Choroid plexus epithelial cell (primary cell): ENCODE measurements around the gene ZNF718.

Source experiments
- DNase-seq: peaks from one replicate; pipeline ENCODE4 v3.0.0-alpha.2; 2010; ENCODE audit warnings: low read depth
- H3K4me3 ChIP-seq: 2 replicates; pipeline ENCODE4 v1.5.1; 2011; ENCODE audit warnings: low read depth, mild to moderate bottlenecking, control low read depth, low read length, moderate library complexity
- TF ChIP-seq, protein P1 (sequence below): conservative IDR thresholded peaks from 2 replicates; pipeline ENCODE4 v1.5.1; 2011; ENCODE audit warnings: low read depth, mild to moderate bottlenecking, control low read depth, inconsistent platforms, low read length, moderate library complexity

The ZNF718 gene

DNA sequence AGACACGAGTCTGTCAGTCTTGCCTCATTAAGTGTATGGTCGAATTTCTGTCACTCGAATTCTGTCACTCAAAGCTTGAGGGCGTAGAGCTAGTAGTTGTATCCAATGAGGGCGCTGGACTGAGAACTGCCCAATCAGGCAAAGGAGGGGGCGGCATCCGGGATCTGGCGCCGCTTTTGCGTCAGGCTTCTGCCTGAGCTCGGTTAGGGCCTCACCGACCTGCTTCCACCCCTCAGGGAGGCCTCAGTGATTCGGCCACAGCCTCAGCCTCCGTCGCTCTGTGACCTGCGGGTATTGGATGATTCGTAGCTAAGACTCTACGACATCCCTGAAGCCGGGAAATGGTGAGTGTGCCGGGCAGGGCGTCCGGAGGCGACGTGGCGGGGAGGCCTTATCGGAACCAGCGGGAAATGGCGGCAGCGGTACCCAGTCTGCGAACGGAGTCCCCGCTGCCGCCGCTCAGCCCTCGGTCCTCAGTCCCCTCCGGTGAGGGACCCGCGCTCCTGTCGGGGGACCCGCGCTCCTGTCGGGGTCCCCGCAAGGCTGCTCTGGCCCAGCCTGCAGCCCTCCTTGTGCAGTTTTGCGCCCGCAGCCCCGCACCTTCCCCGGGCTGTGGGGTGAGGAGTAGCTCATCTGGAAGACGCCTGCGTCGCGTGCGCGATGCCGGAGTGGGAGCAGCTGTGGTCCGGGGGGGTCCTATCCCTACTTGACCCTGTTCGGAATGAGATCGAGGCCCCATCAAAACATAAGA is 88.3 kb downstream of the ZNF718 start:
- H3K4me3 ChIP-seq, result peak overlapping the region; percentile 77
- TF ChIP-seq, protein P1, sequence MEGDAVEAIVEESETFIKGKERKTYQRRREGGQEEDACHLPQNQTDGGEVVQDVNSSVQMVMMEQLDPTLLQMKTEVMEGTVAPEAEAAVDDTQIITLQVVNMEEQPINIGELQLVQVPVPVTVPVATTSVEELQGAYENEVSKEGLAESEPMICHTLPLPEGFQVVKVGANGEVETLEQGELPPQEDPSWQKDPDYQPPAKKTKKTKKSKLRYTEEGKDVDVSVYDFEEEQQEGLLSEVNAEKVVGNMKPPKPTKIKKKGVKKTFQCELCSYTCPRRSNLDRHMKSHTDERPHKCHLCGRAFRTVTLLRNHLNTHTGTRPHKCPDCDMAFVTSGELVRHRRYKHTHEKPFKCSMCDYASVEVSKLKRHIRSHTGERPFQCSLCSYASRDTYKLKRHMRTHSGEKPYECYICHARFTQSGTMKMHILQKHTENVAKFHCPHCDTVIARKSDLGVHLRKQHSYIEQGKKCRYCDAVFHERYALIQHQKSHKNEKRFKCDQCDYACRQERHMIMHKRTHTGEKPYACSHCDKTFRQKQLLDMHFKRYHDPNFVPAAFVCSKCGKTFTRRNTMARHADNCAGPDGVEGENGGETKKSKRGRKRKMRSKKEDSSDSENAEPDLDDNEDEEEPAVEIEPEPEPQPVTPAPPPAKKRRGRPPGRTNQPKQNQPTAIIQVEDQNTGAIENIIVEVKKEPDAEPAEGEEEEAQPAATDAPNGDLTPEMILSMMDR, result no peak
- DNase-seq, result peak; percentile 95

DNA sequence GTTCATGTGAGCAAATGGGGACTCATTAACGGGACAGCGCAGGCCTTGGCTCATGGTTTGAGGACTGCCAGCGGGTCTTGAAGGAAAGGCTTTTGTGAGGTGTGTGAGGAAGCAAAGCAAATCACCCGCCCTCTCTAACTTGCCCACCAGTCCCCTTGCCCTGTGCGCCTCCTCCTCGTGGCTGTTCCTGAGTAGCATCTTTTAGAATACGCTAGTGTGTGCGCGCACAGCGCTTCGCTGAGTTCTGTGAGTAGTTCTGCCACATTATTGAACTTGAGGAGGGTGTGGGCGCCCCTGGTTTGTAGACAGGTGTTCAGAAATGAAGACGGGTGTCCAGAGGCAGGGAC is 88.9 kb downstream of the ZNF718 start:
- peak overlapping the region; percentile 77 for H3K4me3 ChIP-seq
- DNase-seq, result peak; percentile 49
